HG03103 (cell line): ENCODE measurements around the gene PAH.
A peak's percentile ranks its signal among the peaks of the same experiment; 100 is the strongest.

Source experiments
- ATAC-seq: cut with Tn5 transposase; IDR thresholded peaks from one replicate; pipeline ENCODE4 v1.9.1; 2021; ENCODE audit warnings: low read depth; ENCODE audit not compliant: unreplicated experiment

PAH gene

GRCh38 chr12:102902093-102902492 lies 15.0 kb downstream of the PAH start:
- ATAC-seq, result no peak

GRCh38 chr12:102900389-102900788 lies 16.7 kb downstream of the PAH start:
- ATAC-seq, result no peak

GRCh38 chr12:102896067-102896466 lies 21.0 kb downstream of the PAH start:
- no peak for ATAC-seq

- ATAC-seq, result no peak
These were observed 25.3 kb downstream of the PAH start for GRCh38 chr12:102891756-102892155.

- no peak for ATAC-seq
These were observed 28.5 kb downstream of the PAH start for GRCh38 chr12:102888511-102888910.

- no peak for ATAC-seq
These were observed 31.8 kb downstream of the PAH start for GRCh38 chr12:102885043-102885932.

GRCh38 chr12:102883204-102883799 lies 33.7 kb downstream of the PAH start:
- ATAC-seq, result no peak

- no peak for ATAC-seq
These were observed 36.3 kb downstream of the PAH start for GRCh38 chr12:102880783-102881182.

GRCh38 chr12:102879144-102879763 lies 37.8 kb downstream of the PAH start:
- peak; percentile 73 for ATAC-seq

GRCh38 chr12:102876883-102877282 lies 40.2 kb downstream of the PAH start:
- ATAC-seq, result no peak

GRCh38 chr12:102874819-102875218 lies 42.2 kb downstream of the PAH start:
- no peak for ATAC-seq

- ATAC-seq, result no peak
These were observed 44.0 kb downstream of the PAH start for GRCh38 chr12:102873077-102873476.

- ATAC-seq, result no peak
These were observed 46.0 kb downstream of the PAH start for GRCh38 chr12:102871014-102871413.

- ATAC-seq, result no peak
These were observed 47.5 kb downstream of the PAH start for GRCh38 chr12:102869571-102869970.

GRCh38 chr12:102865821-102866615 lies 51.0 kb downstream of the PAH start:
- ATAC-seq, result no peak

GRCh38 chr12:102862486-102862885 lies 54.6 kb downstream of the PAH start:
- ATAC-seq, result no peak

- ATAC-seq, result no peak
These were observed 65.8 kb downstream of the PAH start for GRCh38 chr12:102851246-102851645.

- ATAC-seq, result no peak
These were observed 67.2 kb downstream of the PAH start for GRCh38 chr12:102849722-102850447.

- no peak for ATAC-seq
These were observed 68.2 kb downstream of the PAH start for GRCh38 chr12:102848832-102849231.

- no peak for ATAC-seq
These were observed 69.9 kb downstream of the PAH start for GRCh38 chr12:102847131-102847530.
